Measurements from ENCODE around the gene ZG16.

GRCh38 chr16:29831490-29831889 lies 53.4 kb downstream of the ZG16 start:
- TF ChIP-seq POLR2AphosphoS5 (IDR thresholded peaks at IDR 0.05; ENCODE audit: low read depth, low read length) (no peak), CTCF (IDR thresholded peaks at IDR 0.05 in 2 of 3, conservative IDR thresholded peaks at IDR 0.05 in 1 of 3; ENCODE audit: borderline replicate concordance in 1 of 3, insufficient read depth in 1 of 3, low read depth in 2 of 3, low read length in 2 of 3) (no peak), TCF7L2 (IDR thresholded peaks at IDR 0.05; ENCODE audit: borderline replicate concordance, extremely low read depth, insufficient read depth, insufficient read length) (no peak), ZNF274 (IDR thresholded peaks at IDR 0.05; ENCODE audit: low read depth, low read length) (no peak), SRF (IDR thresholded peaks at IDR 0.05; ENCODE audit: low read depth) (no peak), MAX (IDR thresholded peaks at IDR 0.05) (no peak), EZH2 (IDR thresholded peaks at IDR 0.05) (no peak), SP1 (IDR thresholded peaks at IDR 0.05; ENCODE audit: low read depth) (no peak), EZH2phosphoT487 (IDR thresholded peaks at IDR 0.05; ENCODE audit: borderline replicate concordance) (no peak), SIN3A (IDR thresholded peaks at IDR 0.05; ENCODE audit: low read depth) (no peak), CEBPB (IDR thresholded peaks at IDR 0.05; ENCODE audit: low read depth) (no peak), REST (IDR thresholded peaks at IDR 0.05; ENCODE audit: low read depth) (no peak), POLR2A (IDR thresholded peaks at IDR 0.05; ENCODE audit: borderline replicate concordance, extremely low read depth, insufficient read depth, insufficient read length) (no peak), ZBTB33 (IDR thresholded peaks at IDR 0.05; ENCODE audit: extremely low read depth, insufficient replicate concordance, low read length) (no peak)
